HFFc6 (cell line): Measurements from ENCODE around the gene ME1. TPM values are rescaled to one million over a fixed set of nuclear protein-coding genes. Genes with fewer than 3 reads are reported as not detected.

Source experiments
- DNase-seq: peaks from one replicate; pipeline ENCODE4 v3.0.0-alpha.2; 2018
- H3K27ac Mint-ChIP-seq: 2 replicates; pipeline ENCODE4 v1.8.0; 2020; ENCODE audit warnings: mild to moderate bottlenecking, mixed read lengths
- H3K27me3 Mint-ChIP-seq: 2 replicates; pipeline ENCODE4 v1.8.0; 2021; ENCODE audit warnings: mild to moderate bottlenecking, moderate library complexity, mixed read lengths; ENCODE audit not compliant: insufficient read depth
- H3K36me3 Mint-ChIP-seq: 2 replicates; pipeline ENCODE4 v1.8.0; 2021; ENCODE audit warnings: low read depth, mixed read lengths
- H3K4me1 Mint-ChIP-seq: 2 replicates; pipeline ENCODE4 v1.8.0; 2020; ENCODE audit warnings: low read depth, mixed read lengths
- H3K4me3 Mint-ChIP-seq: 2 replicates; pipeline ENCODE4 v1.8.0; 2020; ENCODE audit warnings: mild to moderate bottlenecking, moderate library complexity, mixed read lengths
- H3K9me3 Mint-ChIP-seq: 2 replicates; pipeline ENCODE4 v1.8.0; 2020; ENCODE audit warnings: mild to moderate bottlenecking, mixed read lengths
- CTCF ChIP-seq: fragments of 200-600 bp; sonication (generic); IDR thresholded peaks from 2 replicates; pipeline ENCODE4 v1.5.0; 2021; ENCODE audit warnings: antibody characterized with exemption, mild to moderate bottlenecking
- total RNA-seq, 6 experiments: library from RNA; stranded (reverse); fragmentation: NEBNext Ultra II Directional; extraction: Animal tissue kit (Norgen Biotek cat#: 25700); gene quantifications; 2 replicates in 1 of 6; 3 replicates in 5 of 6; pipeline ENCODE4 v1.2.3, GENCODE V29; 2021

ME1 gene
- total RNA-seq, 6 experiments from 2014 or later = 24.2 to 37.1 (median 32.6) TPM

GRCh38 chr6:83472767-83473166, 41.9 kb upstream of the ME1 start:
- Mint-ChIP-seq H3K36me3 (no peaks in the 10 kb centered on the region), H3K27me3 (peaks cover 11% of the 10 kb centered on the region), H3K4me3 (no peak overlapping the region), H3K4me1 (no peaks in the 10 kb centered on the region), H3K27ac (no peak overlapping the region), H3K9me3 (no peaks in the 10 kb centered on the region)
- TF ChIP-seq CTCF = no peak
- no peak for DNase-seq

GRCh38 chr6:83470587-83470986, 39.7 kb upstream of the ME1 start:
- Mint-ChIP-seq H3K4me1 (no peaks in the 10 kb centered on the region), H3K4me3 (no peak overlapping the region), H3K27me3 (peaks cover 13% of the 10 kb centered on the region), H3K27ac (no peak overlapping the region), H3K9me3 (no peaks in the 10 kb centered on the region), H3K36me3 (no peaks in the 10 kb centered on the region)
- DNase-seq = no peak
- no peak for TF ChIP-seq CTCF

GRCh38 chr6:83470001-83470400, 39.1 kb upstream of the ME1 start:
- H3K36me3 Mint-ChIP-seq = no peaks in the 10 kb centered on the region
- no peak for TF ChIP-seq CTCF
- peaks cover 13% of the 10 kb centered on the region for H3K27me3 Mint-ChIP-seq
- no peaks in the 10 kb centered on the region for H3K9me3 Mint-ChIP-seq
- H3K4me3 Mint-ChIP-seq = no peak overlapping the region
- H3K27ac Mint-ChIP-seq = no peak overlapping the region
- H3K4me1 Mint-ChIP-seq = no peaks in the 10 kb centered on the region
- no peak for DNase-seq

- TF ChIP-seq CTCF = no peak
- H3K9me3 Mint-ChIP-seq = no peaks in the 10 kb centered on the region
- no peak overlapping the region for H3K4me3 Mint-ChIP-seq
- H3K36me3 Mint-ChIP-seq = no peaks in the 10 kb centered on the region
- no peaks in the 10 kb centered on the region for H3K4me1 Mint-ChIP-seq
- no peak for DNase-seq
- H3K27ac Mint-ChIP-seq = no peak overlapping the region
- peaks cover 5% of the 10 kb centered on the region for H3K27me3 Mint-ChIP-seq
Observed at GRCh38 chr6:83467620-83468036, 36.8 kb upstream of the ME1 start.

- no peaks in the 10 kb centered on the region for H3K9me3 Mint-ChIP-seq
- H3K36me3 Mint-ChIP-seq = no peaks in the 10 kb centered on the region
- peaks cover 5% of the 10 kb centered on the region for H3K27me3 Mint-ChIP-seq
- H3K27ac Mint-ChIP-seq = no peak overlapping the region
- TF ChIP-seq CTCF = no peak
- H3K4me3 Mint-ChIP-seq = no peak overlapping the region
- no peaks in the 10 kb centered on the region; the same call in 1 of the 2 replicates for H3K4me1 Mint-ChIP-seq
- DNase-seq = no peak
Observed at GRCh38 chr6:83466328-83466727, 35.5 kb upstream of the ME1 start.
